Sigmoid colon (tissue), 7 donors: Measurements from ENCODE around the gene AHSP. TPM values are rescaled to one million over a fixed set of nuclear protein-coding genes. Genes with fewer than 3 reads are reported as not detected.

Experiments used
- DNase-seq: peaks from one replicate; pipeline ENCODE4 v3.0.0-alpha.2; 2019
- H3K27ac ChIP-seq, 4 donors: fragments of 200-600 bp; sonication (generic); one replicate each; pipeline ENCODE4 v1.5.1; 2016 to 2019; ENCODE audit warnings: mild to moderate bottlenecking in 1 of 4
- H3K27me3 ChIP-seq, 3 donors: fragments of 200-600 bp; sonication (generic); one replicate each; pipeline ENCODE4 v1.5.1; 2019; ENCODE audit warnings: mild to moderate bottlenecking in 1 of 3
- H3K36me3 ChIP-seq, 4 donors: fragments of 200-600 bp; sonication (generic); one replicate each; pipeline ENCODE4 v1.5.1; 2016 to 2019
- H3K4me1 ChIP-seq, 4 donors: fragments of 200-600 bp; sonication (generic); one replicate each; pipeline ENCODE4 v1.5.1; 2017 to 2019
- H3K4me3 ChIP-seq, 4 donors: fragments of 200-600 bp; sonication (generic); one replicate each; pipeline ENCODE4 v1.5.1; 2017 to 2019; ENCODE audit warnings: mild to moderate bottlenecking in 2 of 4, moderate library complexity in 1 of 4
- H3K9me3 ChIP-seq, 4 donors: fragments of 200-600 bp in 3 of 4; sonication (generic) in 3 of 4; one replicate each; pipeline versions ENCODE4 v1.5.1 to v1.6.1; 2013 to 2019
- CTCF ChIP-seq, 4 experiments: fragments of 450-650 bp in 3 of 4; fragments of 200-600 bp in 1 of 4; IDR thresholded peaks; one replicate each; pipeline ENCODE4 v1.5.1; 2016 to 2019; ENCODE audit warnings: antibody characterized with exemption in 4 of 4, mild to moderate bottlenecking in 3 of 4, moderate library complexity in 2 of 4
- EP300 ChIP-seq, 4 donors: sonication (generic); formaldehyde crosslinking; IDR thresholded peaks; one replicate each; pipeline ENCODE4 v1.6.1; 2017; ENCODE audit warnings: antibody characterized with exemption in 4 of 4
- POLR2A ChIP-seq, 2 donors: fragments of 450-650 bp; IDR thresholded peaks; one replicate each; pipeline ENCODE4 v1.6.1; 2016; ENCODE audit warnings: antibody characterized with exemption in 2 of 2, mild to moderate bottlenecking in 2 of 2, moderate library complexity in 2 of 2
- POLR2AphosphoS5 ChIP-seq, 4 donors: sonication (generic); formaldehyde crosslinking; IDR thresholded peaks; one replicate each; pipeline ENCODE4 v1.6.1; 2017; ENCODE audit warnings: antibody characterized with exemption in 4 of 4
- WGBS, 2 donors: extraction: QIAGEN DNeasy Blood & Tissue Kit; methylation state at CpG; one replicate each; pipeline ENCODE4 v1.1.7; 2013; 5-methylcytosine and 5-hydroxymethylcytosine counted together
- intact Hi-C: fragments of 100-400 bp; cut with DNase I; formaldehyde crosslinking; loops from one replicate; pipeline ENCODE4 v1.15.1; 2023
- polyA plus RNA-seq, 3 donors: library from polyadenylated mRNA; stranded (reverse); fragments of 200-250 nt; gene quantifications; one replicate each; pipeline ENCODE4 v1.2.3, GENCODE V29; 2013
- total RNA-seq, 4 donors: library from RNA; depleted of rRNA; stranded (reverse); fragments of >200 nt; gene quantifications; one replicate each; pipeline ENCODE4 v1.1.0, GENCODE V29; 2016
- donor health status: healthy with polysubstance abuse.
- donor health status: Bipolar disorder and iron deficiency.
- donor health status: healthy.

AHSP gene
- total and polyA plus RNA-seq, 7 donors, result not detected

- Histone ChIP-seq H3K36me3 (peaks cover 30 to 75% (median 36%) of the 10 kb centered on the region in 4 donors), H3K27ac (no peak overlapping the region), H3K4me1 (peaks cover 0 to 8% (median 3%) of the 10 kb centered on the region in 4 donors), H3K4me3 (no peak overlapping the region), H3K9me3 (no peaks in the 10 kb centered on the region), H3K27me3 (no peaks in the 10 kb centered on the region)
- DNase-seq, result no peak
- 97 to 98% methylated on average over 8 of the region's 8 CpGs for WGBS, 2 donors
- intact Hi-C loops, result no loop called here
- no peak for TF ChIP-seq EP300 (IDR thresholded peaks at IDR 0.05)
- TF ChIP-seq CTCF (IDR thresholded peaks at IDR 0.05), result no peak
- no peak for TF ChIP-seq POLR2A (IDR thresholded peaks at IDR 0.05)
- TF ChIP-seq POLR2AphosphoS5 (IDR thresholded peaks at IDR 0.05), result no peak
Measured at GRCh38 chr16:31498493-31498892, 29.2 kb upstream of the AHSP start.

GRCh38 chr16:31499928-31500327, 27.8 kb upstream of the AHSP start:
- WGBS, 2 donors, result 97% methylated on average over 8 of the region's 8 CpGs
- Histone ChIP-seq H3K36me3 (peaks cover 25 to 60% (median 30%) of the 10 kb centered on the region in 4 donors), H3K4me3 (no peak overlapping the region), H3K9me3 (no peaks in the 10 kb centered on the region), H3K27ac (no peak overlapping the region), H3K4me1 (peaks cover 0 to 8% (median 3%) of the 10 kb centered on the region in 4 donors), H3K27me3 (no peaks in the 10 kb centered on the region)
- DNase-seq, result no peak
- intact Hi-C loops, result loop anchor here (10.0 kb wide), 1 partner anchor 375 kb away; the partner anchor contains the start of gene ZNF267
- TF ChIP-seq EP300 (IDR thresholded peaks at IDR 0.05) (no peak), POLR2AphosphoS5 (IDR thresholded peaks at IDR 0.05) (no peak), CTCF (IDR thresholded peaks at IDR 0.05) (no peak), POLR2A (IDR thresholded peaks at IDR 0.05) (no peak)

GRCh38 chr16:31501226-31501965, 26.3 kb upstream of the AHSP start:
- DNase-seq, result no peak
- TF ChIP-seq POLR2A (IDR thresholded peaks at IDR 0.05) (no peak), POLR2AphosphoS5 (IDR thresholded peaks at IDR 0.05) (no peak), CTCF (IDR thresholded peaks at IDR 0.05) (no peak), EP300 (IDR thresholded peaks at IDR 0.05) (no peak)
- Histone ChIP-seq H3K4me1 (peaks cover 0 to 18% (median 7%) of the 10 kb centered on the region in 4 donors), H3K27ac (no peak overlapping the region), H3K4me3 (no peak overlapping the region), H3K9me3 (no peaks in the 10 kb centered on the region), H3K27me3 (no peaks in the 10 kb centered on the region), H3K36me3 (peaks cover 12 to 54% (median 24%) of the 10 kb centered on the region in 4 donors)
- intact Hi-C loops, result loop anchor here (10.0 kb wide), 1 partner anchor 373 kb away; the partner anchor contains the start of gene ZNF267
- 78 to 83% methylated on average over 3 of the region's 3 CpGs for WGBS, 2 donors

GRCh38 chr16:31501966-31502348, 25.7 kb upstream of the AHSP start:
- 81 to 90% methylated on average over 4 of the region's 4 CpGs for WGBS, 2 donors
- Histone ChIP-seq H3K4me1 (peaks cover 0 to 24% (median 13%) of the 10 kb centered on the region in 4 donors), H3K36me3 (peaks cover 10 to 49% (median 18%) of the 10 kb centered on the region in 4 donors)

More at GRCh38 chr16:31501966-31502348, 25.7 kb upstream of the AHSP start:
- intact Hi-C loops, result loop anchor here (10.0 kb wide), 1 partner anchor 373 kb away; the partner anchor contains the start of gene ZNF267
- H3K4me3 ChIP-seq, result no peak overlapping the region
- TF ChIP-seq POLR2A (IDR thresholded peaks at IDR 0.05), result no peak
- no peak for TF ChIP-seq POLR2AphosphoS5 (IDR thresholded peaks at IDR 0.05)
- no peak for TF ChIP-seq CTCF (IDR thresholded peaks at IDR 0.05)
- no peak for TF ChIP-seq EP300 (IDR thresholded peaks at IDR 0.05)
- H3K27ac ChIP-seq, result no peak overlapping the region
- no peaks in the 10 kb centered on the region for H3K9me3 ChIP-seq
- DNase-seq, result no peak
- H3K27me3 ChIP-seq, result no peaks in the 10 kb centered on the region
